ENCODE measurements around the gene CYP24A1. TPM values are rescaled to one million over a fixed set of nuclear protein-coding genes. Genes with fewer than 3 reads are reported as not detected.

CYP24A1 gene
- polyA plus RNA-seq, 1 of the 3 experiments (the other 2 are of a cell fraction), result 8.8 TPM

- no peaks in the 10 kb centered on the region for H3F3A ChIP-seq (replicated peaks; ENCODE audit: insufficient read depth)
- CTCF ChIA-PET, result interaction anchor here (23.8 kb wide), 1 partner anchor 95 kb away, joined by 499 read pairs; the partner anchor contains the start of gene PFDN4
- no peaks in the 10 kb centered on the region for H3K79me2 ChIP-seq (ENCODE audit: insufficient read depth)
- no peak overlapping the region for H2AFZ ChIP-seq (ENCODE audit: low read depth)
- no peaks in the 10 kb centered on the region for H4K20me1 ChIP-seq (ENCODE audit: insufficient read depth)
- no peak overlapping the region for H3K9ac ChIP-seq
- H3K9me3 ChIP-seq, result no peaks in the 10 kb centered on the region
- H3K36me3 ChIP-seq (replicated peaks in 1 of 2; ENCODE audit: control insufficient read depth in 1 of 2, insufficient read depth in 2 of 2, low read length in 1 of 2), result no peaks in the 10 kb centered on the region
- DNase-seq, result no peak
- H3K27ac ChIP-seq (ENCODE audit: low read depth in 2 of 2, low read length in 1 of 2), result no peak overlapping the region
- no peak overlapping the region for H3K4me3 ChIP-seq (ENCODE audit: low read depth in 2 of 2, low read length in 1 of 2)
- H3K4me2 ChIP-seq, result no peak overlapping the region
- H3K9me2 ChIP-seq, result no peaks in the 10 kb centered on the region
- TF ChIP-seq TEAD4 (IDR thresholded peaks at IDR 0.05; ENCODE audit: borderline replicate concordance, insufficient read depth), result no peak
- no peak for TF ChIP-seq CTCF (IDR thresholded peaks at IDR 0.05)
- TF ChIP-seq FOXJ3 (CRISPR knock-in tag; IDR thresholded peaks at IDR 0.05), result no peak
- TF ChIP-seq POLR2AphosphoS5 (IDR thresholded peaks at IDR 0.05; ENCODE audit: low read depth, low read length), result no peak
- TF ChIP-seq NRF1 (IDR thresholded peaks at IDR 0.05; ENCODE audit: low read depth, low read length), result no peak
- TF ChIP-seq USF1 (IDR thresholded peaks at IDR 0.05; ENCODE audit: borderline replicate concordance, low read depth), result no peak
- no peak for TF ChIP-seq TCF12 (IDR thresholded peaks at IDR 0.05)
- TF ChIP-seq NFIC (IDR thresholded peaks at IDR 0.05; ENCODE audit: borderline replicate concordance), result no peak
- TF ChIP-seq FOXM1 (IDR thresholded peaks at IDR 0.05; ENCODE audit: low read depth), result no peak
- TF ChIP-seq IRF3 (IDR thresholded peaks at IDR 0.05; ENCODE audit: low read depth, low read length), result no peak
- no peak for TF ChIP-seq EP300 (IDR thresholded peaks at IDR 0.05; ENCODE audit: borderline replicate concordance in 1 of 2, low read depth in 1 of 2, low read length in 1 of 2)
- TF ChIP-seq MXI1 (IDR thresholded peaks at IDR 0.05; ENCODE audit: low read depth, low read length), result no peak
- no peak for TF ChIP-seq RFX5 (IDR thresholded peaks at IDR 0.05; ENCODE audit: low read length)
- TF ChIP-seq GABPA (IDR thresholded peaks at IDR 0.05; ENCODE audit: low read depth), result no peak
- no peak for TF ChIP-seq RAD21 (IDR thresholded peaks at IDR 0.05; ENCODE audit: low read length)
- TF ChIP-seq ZBTB33 (IDR thresholded peaks at IDR 0.05; ENCODE audit: borderline replicate concordance, low read depth), result no peak
- TF ChIP-seq RXRA (IDR thresholded peaks at IDR 0.05; ENCODE audit: borderline replicate concordance, low read depth), result no peak
- no peak for TF ChIP-seq PBX3 (IDR thresholded peaks at IDR 0.05)
- POLR2A ChIA-PET, result no interaction called here
- H3K4me1 ChIP-seq (ENCODE audit: control insufficient read depth in 1 of 2, insufficient read depth in 2 of 2, low read depth in 1 of 2, low read length in 1 of 2), result no peaks in the 10 kb centered on the region
- H3K27me3 ChIP-seq (ENCODE audit: insufficient read depth), result no peaks in the 10 kb centered on the region
- WGBS (ENCODE audit: low lambda C conversion rate), result 79% methylated on average over 2 of the region's 2 CpGs
Observed at GRCh38 chr20:54111460-54111859, 62.3 kb downstream of the CYP24A1 start.

Data from SK-N-SH (cell line).